ENCODE measurements around the gene HECTD1. TPM values are rescaled to one million over a fixed set of nuclear protein-coding genes. Genes with fewer than 3 reads are reported as not detected.
A peak's percentile ranks its signal among the peaks of the same experiment; 100 is the strongest.

The HECTD1 gene
- total and polyA plus RNA-seq, 2 experiments from 2014 or later = 49.4 to 180 TPM

GRCh38 chr14:31080484-31080883 lies 127.1 kb downstream of the HECTD1 start:
- no peaks in the 10 kb centered on the region for H3K4me1 ChIP-seq (ENCODE audit: low read depth)
- no peak overlapping the region for H3K27ac ChIP-seq

GRCh38 chr14:31080056-31080455 lies 127.5 kb downstream of the HECTD1 start:
- no peak for TF ChIP-seq CTCF (IDR thresholded peaks at IDR 0.05; ENCODE audit: low read depth, low read length)
- DNase-seq (ENCODE audit: low read depth in 1 of 2, low spot score in 1 of 2) = no peak

More at GRCh38 chr14:31080484-31080883, 127.1 kb downstream of the HECTD1 start:
- DNase-seq (ENCODE audit: low read depth in 1 of 2, low spot score in 1 of 2) = no peak
- TF ChIP-seq CTCF (IDR thresholded peaks at IDR 0.05; ENCODE audit: low read depth, low read length) = no peak
- Histone ChIP-seq H3K27me3 (no peaks in the 10 kb centered on the region), H3K36me3 (no peaks in the 10 kb centered on the region), H3K4me3 (no peak overlapping the region), H3K9me3 (ENCODE audit: low read depth) (no peaks in the 10 kb centered on the region)

GRCh38 chr14:31078766-31079165 lies 128.8 kb downstream of the HECTD1 start:
- Histone ChIP-seq H3K4me1 (ENCODE audit: low read depth) (no peaks in the 10 kb centered on the region), H3K4me3 (no peak overlapping the region), H3K27me3 (no peaks in the 10 kb centered on the region), H3K27ac (no peak overlapping the region), H3K36me3 (no peaks in the 10 kb centered on the region), H3K9me3 (ENCODE audit: low read depth) (no peaks in the 10 kb centered on the region)
- DNase-seq (ENCODE audit: low read depth in 1 of 2, low spot score in 1 of 2) = no peak
- no peak for TF ChIP-seq CTCF (IDR thresholded peaks at IDR 0.05; ENCODE audit: low read depth, low read length)

More at GRCh38 chr14:31080056-31080455, 127.5 kb downstream of the HECTD1 start:
- Histone ChIP-seq H3K4me1 (ENCODE audit: low read depth) (no peaks in the 10 kb centered on the region), H3K4me3 (no peak overlapping the region), H3K27me3 (no peaks in the 10 kb centered on the region), H3K36me3 (no peaks in the 10 kb centered on the region), H3K27ac (no peak overlapping the region), H3K9me3 (ENCODE audit: low read depth) (no peaks in the 10 kb centered on the region)

GRCh38 chr14:31075144-31075543 lies 132.4 kb downstream of the HECTD1 start:
- Histone ChIP-seq H3K4me1 (ENCODE audit: low read depth) (no peaks in the 10 kb centered on the region), H3K9me3 (ENCODE audit: low read depth) (no peaks in the 10 kb centered on the region), H3K4me3 (no peak overlapping the region), H3K27ac (no peak overlapping the region), H3K27me3 (no peaks in the 10 kb centered on the region), H3K36me3 (no peaks in the 10 kb centered on the region)
- no peak for TF ChIP-seq CTCF (IDR thresholded peaks at IDR 0.05; ENCODE audit: low read depth, low read length)
- no peak for DNase-seq (ENCODE audit: low read depth in 1 of 2, low spot score in 1 of 2)

- Histone ChIP-seq H3K9me3 (ENCODE audit: low read depth) (no peaks in the 10 kb centered on the region), H3K4me1 (ENCODE audit: low read depth) (no peaks in the 10 kb centered on the region), H3K27me3 (no peaks in the 10 kb centered on the region), H3K36me3 (no peaks in the 10 kb centered on the region), H3K27ac (no peak overlapping the region), H3K4me3 (no peak overlapping the region)
- peak in 1 of 2 donors; percentile 7 for DNase-seq (ENCODE audit: low read depth in 1 of 2, low spot score in 1 of 2)
- TF ChIP-seq CTCF (IDR thresholded peaks at IDR 0.05; ENCODE audit: low read depth, low read length) = no peak
These were observed 136.4 kb downstream of the HECTD1 start for GRCh38 chr14:31071151-31071550.

GRCh38 chr14:31070431-31070830 lies 137.2 kb downstream of the HECTD1 start:
- Histone ChIP-seq H3K9me3 (ENCODE audit: low read depth) (no peaks in the 10 kb centered on the region), H3K4me1 (ENCODE audit: low read depth) (no peaks in the 10 kb centered on the region), H3K27ac (no peak overlapping the region), H3K4me3 (no peak overlapping the region), H3K27me3 (no peaks in the 10 kb centered on the region), H3K36me3 (no peaks in the 10 kb centered on the region)
- peak in 1 of 2 donors; percentile 95 for DNase-seq (ENCODE audit: low read depth in 1 of 2, low spot score in 1 of 2)
- no peak for TF ChIP-seq CTCF (IDR thresholded peaks at IDR 0.05; ENCODE audit: low read depth, low read length)
